WTC11 (cell line): ENCODE measurements around the gene EXD3. TPM values are rescaled to one million over a fixed set of nuclear protein-coding genes. Genes with fewer than 3 reads are reported as not detected.

Experiments
- ATAC-seq: fragments of 200-7000 bp; cut with Tn5 transposase; 2 replicates; pipeline ENCODE4 v1.10.0; 2021; ENCODE audit warnings: mild to moderate bottlenecking, moderate library complexity
- CTCF ChIA-PET: fragments of 300-600 bp; sonication (Branson Sonifier 250); formaldehyde crosslinking; loops from one replicate; lab custom pipeline; 2021; ENCODE audit warnings: antibody characterized with exemption; lab: Charles Lee
- POLR2A ChIA-PET: fragments of 350-600 bp; sonication (Branson Sonifier 250); formaldehyde crosslinking; loops from one replicate; lab custom pipeline; 2021; ENCODE audit warnings: antibody characterized with exemption; lab: Charles Lee
- DNase-seq: peaks from one replicate; pipeline ENCODE4 v3.0.0; 2021; ENCODE audit warnings: low spot score
- H3K27ac Mint-ChIP-seq: 2 replicates; pipeline ENCODE4 v1.8.0; 2021; ENCODE audit warnings: mixed read lengths
- H3K27me3 Mint-ChIP-seq: 2 replicates; pipeline ENCODE4 v1.8.0; 2021; ENCODE audit warnings: low read depth, mild to moderate bottlenecking, moderate library complexity, mixed read lengths
- H3K36me3 Mint-ChIP-seq: 2 replicates; pipeline ENCODE4 v1.8.0; 2021; ENCODE audit warnings: mixed read lengths
- H3K4me1 Mint-ChIP-seq: 2 replicates; pipeline ENCODE4 v1.8.0; 2022; ENCODE audit warnings: mixed read lengths
- H3K4me3 Mint-ChIP-seq: 2 replicates; pipeline ENCODE4 v1.8.0; 2021; ENCODE audit warnings: mild to moderate bottlenecking, moderate library complexity, mixed read lengths
- H3K9me3 Mint-ChIP-seq: 2 replicates; pipeline ENCODE4 v1.8.0; 2021; ENCODE audit warnings: mixed read lengths
- ATF1 ChIP-seq: sonication (generic); formaldehyde crosslinking; IDR thresholded peaks from 2 replicates; pipeline ENCODE4 v1.8.1; 2023; ENCODE audit warnings: mild to moderate bottlenecking, moderate library complexity, missing genetic modification reagents
- CTCF ChIP-seq: fragments of 200-600 bp; IDR thresholded peaks from 2 replicates; pipeline ENCODE4 v1.8.0; 2022; ENCODE audit warnings: antibody characterized with exemption
- E2F4 ChIP-seq: sonication (generic); formaldehyde crosslinking; IDR thresholded peaks from 2 replicates; pipeline ENCODE4 v1.8.1; 2022; ENCODE audit warnings: low read depth, mild to moderate bottlenecking, moderate library complexity, missing genetic modification reagents, borderline replicate concordance
- FOXP1 ChIP-seq: sonication (generic); formaldehyde crosslinking; IDR thresholded peaks from 2 replicates; pipeline ENCODE4 v1.8.0; 2022; ENCODE audit warnings: missing genetic modification reagents, mild to moderate bottlenecking, moderate library complexity, borderline replicate concordance
- GABPB1 ChIP-seq: sonication (generic); formaldehyde crosslinking; IDR thresholded peaks from 2 replicates; pipeline ENCODE4 v1.8.1; 2023; ENCODE audit warnings: mild to moderate bottlenecking, missing genetic modification reagents
- KAT7 ChIP-seq: sonication (generic); formaldehyde crosslinking; IDR thresholded peaks from 2 replicates; pipeline ENCODE4 v1.8.1; 2023; ENCODE audit warnings: missing genetic modification reagents, mild to moderate bottlenecking, borderline replicate concordance
- NFE2L1 ChIP-seq: sonication (generic); formaldehyde crosslinking; IDR thresholded peaks from 2 replicates; pipeline ENCODE4 v1.8.1; 2023; ENCODE audit warnings: missing genetic modification reagents
- OVOL2 ChIP-seq: fragments of 250-450 bp; sonication (Bioruptor Pico); IDR thresholded peaks from 2 replicates; pipeline ENCODE4 v1.9.0; 2021; ENCODE audit warnings: mild to moderate bottlenecking, borderline replicate concordance
- TEAD1 ChIP-seq: sonication (generic); formaldehyde crosslinking; IDR thresholded peaks from 2 replicates; pipeline ENCODE4 v1.8.0; 2022; ENCODE audit warnings: mild to moderate bottlenecking, missing genetic modification reagents
- TP53 ChIP-seq: sonication (generic); formaldehyde crosslinking; IDR thresholded peaks from 2 replicates; pipeline ENCODE4 v1.8.1; 2023; ENCODE audit warnings: mild to moderate bottlenecking, missing genetic modification reagents
- ZBTB43 ChIP-seq: sonication (generic); formaldehyde crosslinking; IDR thresholded peaks from 2 replicates; pipeline ENCODE4 v1.8.1; 2023; ENCODE audit warnings: mild to moderate bottlenecking, missing genetic modification reagents
- ZNF219 ChIP-seq: sonication (generic); formaldehyde crosslinking; IDR thresholded peaks from 2 replicates; pipeline ENCODE4 v1.8.0; 2023; ENCODE audit warnings: missing genetic modification reagents, mild to moderate bottlenecking, borderline replicate concordance
- ZNF263 ChIP-seq: sonication (generic); formaldehyde crosslinking; IDR thresholded peaks from 2 replicates; pipeline ENCODE4 v1.8.1; 2022; ENCODE audit warnings: low read depth, mild to moderate bottlenecking, moderate library complexity, missing genetic modification reagents
- ZNF317 ChIP-seq: sonication (generic); formaldehyde crosslinking; IDR thresholded peaks from 2 replicates; pipeline ENCODE4 v1.8.1; 2023; ENCODE audit warnings: low read depth, mild to moderate bottlenecking, moderate library complexity, missing genetic modification reagents, borderline replicate concordance
- ZNF423 ChIP-seq: fragments of 250-450 bp; sonication (Bioruptor Pico); IDR thresholded peaks from 2 replicates; pipeline ENCODE4 v2.1.2; 2022; ENCODE audit warnings: mild to moderate bottlenecking, moderate library complexity
- ZNF512 ChIP-seq: sonication (generic); formaldehyde crosslinking; IDR thresholded peaks from 2 replicates; pipeline ENCODE4 v1.8.1; 2022; ENCODE audit warnings: missing genetic modification reagents, borderline replicate concordance
- ZNF532 ChIP-seq: fragments of 250-450 bp; sonication (Bioruptor Pico); IDR thresholded peaks from 2 replicates; pipeline ENCODE4 v1.9.0; 2021; ENCODE audit warnings: mild to moderate bottlenecking, borderline replicate concordance
- total RNA-seq: library from RNA; stranded (reverse); gene quantifications from 3 replicates; pipeline ENCODE4 v1.2.3, GENCODE V29; 2021
- TF ChIP-seq, protein P1 (sequence below): sonication (generic); formaldehyde crosslinking; IDR thresholded peaks from 2 replicates; pipeline ENCODE4 v1.8.0; 2022; ENCODE audit warnings: mild to moderate bottlenecking, missing genetic modification reagents

Gene EXD3
- total RNA-seq, 1 experiment from 2014 or later: 21.2 TPM

- TF ChIP-seq ZNF532 (CRISPR knock-in tag) (no peak), OVOL2 (CRISPR knock-in tag) (no peak), KAT7 (CRISPR knock-in tag) (no peak), ZNF423 (CRISPR knock-in tag) (no peak), GABPB1 (CRISPR knock-in tag) (no peak), ZNF219 (CRISPR knock-in tag) (no peak), TP53 (CRISPR knock-in tag) (no peak), ZNF263 (CRISPR knock-in tag) (no peak)
- TF ChIP-seq, protein P1, sequence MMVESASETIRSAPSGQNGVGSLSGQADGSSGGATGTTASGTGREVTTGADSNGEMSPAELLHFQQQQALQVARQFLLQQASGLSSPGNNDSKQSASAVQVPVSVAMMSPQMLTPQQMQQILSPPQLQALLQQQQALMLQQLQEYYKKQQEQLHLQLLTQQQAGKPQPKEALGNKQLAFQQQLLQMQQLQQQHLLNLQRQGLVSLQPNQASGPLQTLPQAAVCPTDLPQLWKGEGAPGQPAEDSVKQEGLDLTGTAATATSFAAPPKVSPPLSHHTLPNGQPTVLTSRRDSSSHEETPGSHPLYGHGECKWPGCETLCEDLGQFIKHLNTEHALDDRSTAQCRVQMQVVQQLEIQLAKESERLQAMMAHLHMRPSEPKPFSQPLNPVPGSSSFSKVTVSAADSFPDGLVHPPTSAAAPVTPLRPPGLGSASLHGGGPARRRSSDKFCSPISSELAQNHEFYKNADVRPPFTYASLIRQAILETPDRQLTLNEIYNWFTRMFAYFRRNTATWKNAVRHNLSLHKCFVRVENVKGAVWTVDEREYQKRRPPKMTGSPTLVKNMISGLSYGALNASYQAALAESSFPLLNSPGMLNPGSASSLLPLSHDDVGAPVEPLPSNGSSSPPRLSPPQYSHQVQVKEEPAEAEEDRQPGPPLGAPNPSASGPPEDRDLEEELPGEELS (CRISPR knock-in tag): no peak
Observed at GRCh38 chr9:137266162-137266527, 156.8 kb downstream of the EXD3 start (continued).

DNA sequence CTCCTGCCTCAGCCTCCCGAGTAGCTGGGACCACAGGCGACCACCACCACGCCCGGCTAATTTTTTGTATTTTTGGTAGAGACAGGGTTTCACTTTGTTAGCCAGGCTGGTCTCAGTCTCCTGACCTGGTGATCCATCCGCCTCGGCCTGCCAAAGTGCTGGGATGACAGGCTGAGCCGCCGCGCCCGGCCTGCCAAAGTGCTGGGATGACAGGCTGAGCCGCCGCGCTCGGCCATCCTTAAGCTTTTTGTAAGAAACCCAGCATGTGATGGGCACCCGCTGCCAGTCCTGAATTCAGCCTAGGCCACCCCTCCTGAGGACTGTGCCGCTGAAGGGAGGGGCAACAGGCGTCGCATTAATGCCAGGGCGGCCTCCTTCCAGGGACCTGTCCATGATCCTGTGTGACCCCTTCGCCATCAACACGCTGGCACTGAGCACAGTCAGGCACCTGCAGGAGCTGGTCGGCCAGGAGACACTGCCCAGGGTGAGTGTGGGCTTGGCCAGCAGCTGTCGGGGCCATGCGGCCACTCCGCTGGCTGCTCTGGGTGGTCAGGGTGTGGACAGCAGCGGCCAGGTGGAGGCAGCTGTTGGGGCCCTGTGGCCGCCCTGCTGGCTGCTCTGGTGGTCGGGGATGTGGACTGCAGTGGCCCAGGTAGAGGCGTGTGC is 157.3 kb downstream of the EXD3 start:
- ChIA-PET POLR2A (interaction anchor here (0.8 to 1.1 kb wide), 2 partner anchors 25 to 31 kb away, joined by 3 read pairs; partner anchors contain the start of gene TUBB4B), CTCF (interaction anchor here (0.9 kb wide), 1 partner anchor 76 kb away, joined by 4 read pairs; no protein-coding TSS in a partner anchor)
- peaks cover 18% of the 10 kb centered on the region for H3K36me3 Mint-ChIP-seq

More for the DNA sequence above, 157.3 kb downstream of the EXD3 start:
- TF ChIP-seq FOXP1: no peak
- no peak for TF ChIP-seq TEAD1
- TF ChIP-seq ATF1 (CRISPR knock-in tag): no peak
- TF ChIP-seq NFE2L1 (CRISPR knock-in tag): no peak
- TF ChIP-seq E2F4 (CRISPR knock-in tag): no peak
- TF ChIP-seq ZBTB43 (CRISPR knock-in tag): no peak
- TF ChIP-seq ZNF423 (CRISPR knock-in tag): no peak
- no peak for TF ChIP-seq CTCF
- TF ChIP-seq ZNF317 (CRISPR knock-in tag): no peak
- no peak for TF ChIP-seq ZNF512 (CRISPR knock-in tag)
- no peak for TF ChIP-seq ZNF219 (CRISPR knock-in tag)
- Mint-ChIP-seq H3K9me3 (no peaks in the 10 kb centered on the region), H3K4me3 (no peak overlapping the region), H3K4me1 (peaks cover 3% of the 10 kb centered on the region; the same call in 1 of the 2 replicates), H3K27ac (no peak overlapping the region), H3K27me3 (no peaks in the 10 kb centered on the region)
- no peak for ATAC-seq
- no peak for DNase-seq
